Retina (tissue), 1 donor: Measurements from ENCODE around the gene CADM3.
A peak's percentile ranks its signal among the peaks of the same experiment; 100 is the strongest.

Source experiments
- DNase-seq: peaks from one replicate; pipeline ENCODE4 v3.0.0-alpha.2; 2016

CADM3 gene, protein sequence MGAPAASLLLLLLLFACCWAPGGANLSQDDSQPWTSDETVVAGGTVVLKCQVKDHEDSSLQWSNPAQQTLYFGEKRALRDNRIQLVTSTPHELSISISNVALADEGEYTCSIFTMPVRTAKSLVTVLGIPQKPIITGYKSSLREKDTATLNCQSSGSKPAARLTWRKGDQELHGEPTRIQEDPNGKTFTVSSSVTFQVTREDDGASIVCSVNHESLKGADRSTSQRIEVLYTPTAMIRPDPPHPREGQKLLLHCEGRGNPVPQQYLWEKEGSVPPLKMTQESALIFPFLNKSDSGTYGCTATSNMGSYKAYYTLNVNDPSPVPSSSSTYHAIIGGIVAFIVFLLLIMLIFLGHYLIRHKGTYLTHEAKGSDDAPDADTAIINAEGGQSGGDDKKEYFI

DNA sequence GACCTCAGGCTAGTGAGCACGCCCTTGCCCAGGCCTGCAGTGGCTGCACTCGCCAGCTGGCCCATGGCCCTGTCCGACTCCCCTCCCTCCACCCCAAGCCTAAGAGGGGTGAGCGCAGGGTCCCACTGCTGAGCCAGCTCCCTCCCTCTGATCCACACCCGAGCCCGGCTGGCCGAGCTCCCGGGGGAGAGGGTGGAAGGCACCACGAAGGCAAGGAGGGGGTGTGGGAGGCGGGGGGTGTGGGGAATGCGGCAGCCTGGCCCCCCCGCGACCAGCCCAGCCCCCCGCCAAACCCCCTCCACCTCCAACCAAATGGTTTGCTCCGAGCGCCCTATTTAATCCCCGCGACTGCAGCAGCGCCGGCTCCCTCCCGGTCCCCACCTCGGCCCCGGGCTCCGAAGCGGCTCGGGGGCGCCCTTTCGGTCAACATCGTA lies at the start of gene CADM3:
Gene CADM3 (plus strand): TSS at position 362 of the 434 bp plus-strand sequence. CDS start 151 bp downstream, outside the sequence.
- peak; percentile 83 for DNase-seq

DNA sequence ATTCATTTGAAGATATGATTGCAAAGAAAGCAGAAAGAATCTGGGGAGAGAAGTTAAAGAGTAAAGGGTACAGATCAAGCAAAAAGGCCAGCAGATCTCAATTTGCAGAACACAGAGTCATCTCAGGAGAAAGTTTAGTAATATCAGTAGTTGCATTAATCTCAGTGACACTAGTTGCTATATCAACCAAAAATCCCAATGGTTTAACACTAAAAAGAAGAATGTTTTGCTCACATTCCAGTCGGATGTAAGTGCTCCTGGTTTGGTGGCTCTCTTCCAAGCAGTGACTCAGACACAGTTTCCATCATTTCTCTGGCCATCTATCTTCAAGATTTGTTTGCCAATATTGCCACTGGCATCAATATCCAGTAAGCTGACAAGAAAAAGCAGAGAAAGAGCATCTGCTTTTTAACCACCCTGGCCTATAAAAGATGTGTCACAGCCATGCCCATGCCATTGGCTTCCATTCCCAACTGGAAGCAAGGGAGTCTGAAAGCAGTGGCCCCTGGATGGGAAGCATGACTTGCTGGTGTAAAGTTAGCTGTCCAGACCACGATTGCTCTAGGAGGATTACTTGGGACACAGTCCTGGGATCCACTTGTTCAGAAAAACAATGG lies 49.3 kb upstream of the CADM3 start:
- DNase-seq = no peak

DNA sequence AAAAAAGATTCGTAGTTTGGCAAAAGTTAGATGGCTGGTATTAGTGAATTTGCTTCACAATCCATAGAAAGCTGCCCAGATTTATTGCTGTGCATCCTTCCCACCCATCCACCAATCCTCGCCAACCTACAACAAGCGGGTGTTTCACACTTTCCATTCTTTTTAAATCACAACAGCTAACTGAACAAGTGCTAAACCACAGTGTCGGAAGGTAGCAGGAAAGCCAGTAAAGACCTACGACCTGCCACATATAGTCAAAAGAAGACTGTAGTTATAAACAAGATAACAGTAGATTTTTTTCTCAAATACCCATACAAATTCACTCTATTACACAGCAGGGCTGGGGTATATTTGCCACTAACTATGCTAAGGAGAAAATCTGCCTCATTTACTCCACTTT lies 47.8 kb upstream of the CADM3 start:
- no peak for DNase-seq

DNA sequence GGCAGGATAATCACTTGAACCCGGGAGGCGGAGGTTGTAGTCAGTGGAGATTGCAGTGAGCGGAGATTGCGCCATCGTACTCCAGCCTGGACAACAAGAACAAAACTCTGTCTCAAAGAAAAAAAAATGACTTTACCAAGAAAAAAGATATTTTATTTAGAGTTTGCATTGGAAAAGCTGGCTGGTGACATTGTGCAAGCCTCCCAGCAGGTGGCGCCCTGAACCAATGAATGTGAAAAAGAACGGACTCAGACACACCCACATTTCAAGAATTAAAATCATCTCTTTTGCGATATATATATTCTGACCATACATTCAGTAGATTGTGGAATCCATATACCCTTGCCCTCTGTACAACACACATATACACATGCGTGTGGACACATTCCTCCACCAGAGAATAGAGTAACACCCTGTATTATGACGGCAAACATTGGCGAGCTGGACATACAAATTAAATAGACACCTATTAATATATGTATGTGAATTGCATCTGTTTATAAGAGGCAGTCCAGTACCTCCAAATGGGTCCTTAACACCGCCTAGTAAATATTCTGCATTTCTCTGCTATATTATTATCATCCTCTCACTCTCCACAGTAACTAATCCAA lies 39.0 kb upstream of the CADM3 start:
- DNase-seq = peak; percentile 64

DNA sequence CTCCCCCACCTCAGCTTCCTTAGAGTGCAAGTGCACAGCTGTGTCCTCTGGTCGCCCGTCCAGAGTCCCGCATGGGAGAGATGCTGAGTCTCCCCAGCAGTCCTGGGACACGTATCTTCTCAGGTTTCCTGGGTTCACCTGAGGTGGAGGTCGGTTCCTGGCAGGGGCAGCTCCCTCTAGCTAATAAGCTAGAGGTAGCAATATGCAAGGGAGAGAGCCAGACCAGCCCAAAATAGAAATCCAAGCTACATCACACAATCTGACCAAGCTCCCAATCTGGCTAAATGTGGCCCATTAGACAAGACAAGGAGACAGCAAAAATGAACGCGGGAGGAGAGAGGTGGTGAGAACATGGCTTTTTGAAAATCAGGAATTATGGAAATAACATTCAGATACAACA lies 30.9 kb upstream of the CADM3 start:
- DNase-seq = no peak

DNA sequence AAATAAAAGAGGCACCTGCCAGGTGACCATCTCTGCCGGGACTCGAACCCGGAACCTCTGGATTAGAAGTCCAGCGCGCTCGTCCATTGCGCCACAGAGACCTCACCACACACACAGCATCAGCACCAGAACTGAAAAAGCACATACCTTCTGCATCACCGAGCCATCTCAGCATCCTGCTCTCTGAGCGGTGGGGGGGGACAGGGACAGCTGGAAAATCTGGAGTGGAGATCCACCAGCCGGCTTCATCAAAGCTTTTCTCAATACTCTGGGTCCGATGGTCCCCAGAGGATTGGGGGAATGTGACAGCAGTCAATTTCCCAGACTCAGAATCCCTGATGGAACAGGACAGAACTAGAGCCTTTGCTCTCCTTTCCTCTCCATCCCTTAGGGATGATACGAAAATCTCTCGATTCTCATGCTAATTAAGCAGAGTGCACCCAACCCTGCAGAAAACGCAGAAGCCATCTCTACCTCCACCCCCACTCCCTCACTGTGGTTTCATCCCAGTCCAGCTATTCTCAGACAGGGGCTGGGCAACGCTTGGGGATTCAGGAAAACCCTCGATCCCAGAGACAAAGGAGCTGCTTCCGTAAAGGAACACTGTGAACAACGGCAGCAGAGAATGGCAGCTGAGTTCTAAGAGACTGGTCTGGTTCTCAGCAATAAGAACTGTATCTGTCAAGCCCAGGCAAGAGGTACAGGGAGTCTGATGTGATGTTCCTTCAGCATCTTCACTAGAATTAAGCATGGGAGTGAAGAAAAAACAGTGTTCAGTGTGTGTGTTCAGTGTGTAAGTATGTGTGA lies 29.6 kb upstream of the CADM3 start:
- DNase-seq = peak; percentile 96

DNA sequence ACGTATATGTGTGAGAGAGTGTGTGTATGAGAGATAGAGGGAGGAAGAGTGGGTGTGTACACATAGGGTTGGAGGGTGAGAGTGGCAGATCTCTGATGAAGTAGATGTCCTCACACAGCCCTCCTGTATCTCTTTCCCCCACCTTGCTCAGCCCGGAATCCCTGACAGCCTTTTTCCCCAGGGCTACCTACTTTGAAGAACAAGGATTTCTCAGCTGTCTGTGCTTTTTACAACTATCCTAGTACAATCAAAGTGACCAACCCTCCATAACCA lies 29.1 kb upstream of the CADM3 start:
- DNase-seq = no peak

DNA sequence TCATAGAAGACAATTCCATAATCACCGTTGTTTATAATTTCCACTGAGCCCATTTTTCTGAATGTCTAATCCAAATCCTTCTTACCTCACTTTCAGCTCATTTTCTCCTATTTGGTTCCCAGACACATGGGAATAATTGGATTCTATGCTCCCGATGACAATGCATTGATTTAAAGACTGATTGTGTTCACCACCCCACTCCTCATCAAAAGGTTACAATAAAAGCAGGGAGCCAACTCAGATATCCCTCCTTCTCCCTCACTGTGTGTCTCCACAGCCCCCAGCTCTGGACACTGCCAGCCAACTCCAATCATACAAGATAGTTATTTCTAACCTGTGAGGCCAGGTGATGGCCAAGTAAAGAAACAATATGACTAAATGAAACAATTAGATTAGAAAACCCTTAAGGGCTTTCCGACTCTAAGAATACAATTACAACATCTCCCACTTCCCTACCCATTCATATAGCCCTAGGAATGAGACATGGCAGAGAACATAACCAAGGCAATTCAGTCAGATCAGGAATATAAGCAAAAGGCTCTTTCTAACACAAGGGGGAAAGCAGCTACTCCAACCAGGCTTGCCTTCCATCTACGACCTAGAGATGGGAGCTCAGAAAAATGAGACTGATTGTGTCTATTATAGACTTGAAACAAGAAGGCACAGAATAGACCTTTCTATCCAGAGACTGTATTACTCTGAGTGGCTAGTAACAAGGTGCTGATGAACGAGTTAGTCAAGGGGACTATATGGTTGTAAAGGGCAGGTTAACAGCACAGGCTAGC lies 28.5 kb upstream of the CADM3 start:
- peak; percentile 8 for DNase-seq

DNA sequence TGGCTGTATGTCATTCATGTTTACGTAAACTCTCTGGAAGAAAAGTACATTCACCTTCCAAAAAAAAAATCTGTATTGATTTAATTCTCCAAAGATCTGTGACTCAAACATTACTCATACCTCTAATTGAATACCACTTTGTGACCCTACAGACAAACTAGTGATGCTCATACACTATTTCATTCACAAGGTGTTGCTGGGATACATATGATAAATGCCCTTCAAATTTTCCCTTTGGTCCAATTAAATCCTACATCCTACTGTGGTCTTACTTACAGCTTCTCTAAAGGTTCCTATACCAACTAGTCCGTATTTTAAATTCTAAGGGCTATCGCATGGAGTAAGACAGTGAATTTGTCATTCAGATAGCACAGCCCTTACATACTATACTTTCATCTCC lies 26.8 kb upstream of the CADM3 start:
- DNase-seq = no peak

DNA sequence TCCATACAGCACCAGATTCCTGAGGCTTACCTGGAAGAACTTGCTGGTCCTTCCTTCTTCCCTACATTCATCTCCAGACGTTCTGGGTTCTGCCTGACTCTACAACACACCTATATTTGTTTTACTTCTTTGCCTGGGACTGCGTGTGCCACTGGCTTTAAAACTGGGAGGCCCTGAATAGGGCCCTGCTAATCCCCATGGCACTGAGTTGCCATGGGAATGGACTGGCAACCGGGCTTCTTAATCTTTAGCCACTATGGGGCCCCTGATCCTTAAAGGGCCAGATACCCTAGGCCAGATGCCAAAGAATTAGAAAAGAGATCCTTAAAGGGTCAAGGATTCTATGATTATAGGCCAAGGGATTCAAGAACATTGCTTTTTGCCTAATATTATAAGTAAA lies 24.4 kb upstream of the CADM3 start:
- DNase-seq = no peak

DNA sequence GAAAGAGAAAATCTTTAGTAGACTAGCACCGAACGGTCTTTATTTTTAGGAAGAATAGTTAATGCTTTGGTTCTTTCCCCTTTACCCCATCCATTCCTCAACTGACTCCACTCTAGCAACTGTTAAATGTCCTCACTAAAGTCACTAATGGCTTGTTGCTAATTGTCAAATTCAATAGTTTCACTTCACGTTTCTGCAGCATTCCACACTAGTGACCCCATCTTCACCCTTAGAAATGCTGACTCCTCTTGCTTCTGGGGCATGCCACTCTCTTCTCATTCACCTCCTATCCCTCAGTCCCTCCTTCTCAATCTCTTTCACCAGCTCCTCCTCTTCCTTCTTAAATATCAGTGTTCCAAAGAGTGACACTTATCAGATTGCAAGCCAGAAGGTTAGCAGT lies 19.4 kb upstream of the CADM3 start:
- no peak for DNase-seq

DNA sequence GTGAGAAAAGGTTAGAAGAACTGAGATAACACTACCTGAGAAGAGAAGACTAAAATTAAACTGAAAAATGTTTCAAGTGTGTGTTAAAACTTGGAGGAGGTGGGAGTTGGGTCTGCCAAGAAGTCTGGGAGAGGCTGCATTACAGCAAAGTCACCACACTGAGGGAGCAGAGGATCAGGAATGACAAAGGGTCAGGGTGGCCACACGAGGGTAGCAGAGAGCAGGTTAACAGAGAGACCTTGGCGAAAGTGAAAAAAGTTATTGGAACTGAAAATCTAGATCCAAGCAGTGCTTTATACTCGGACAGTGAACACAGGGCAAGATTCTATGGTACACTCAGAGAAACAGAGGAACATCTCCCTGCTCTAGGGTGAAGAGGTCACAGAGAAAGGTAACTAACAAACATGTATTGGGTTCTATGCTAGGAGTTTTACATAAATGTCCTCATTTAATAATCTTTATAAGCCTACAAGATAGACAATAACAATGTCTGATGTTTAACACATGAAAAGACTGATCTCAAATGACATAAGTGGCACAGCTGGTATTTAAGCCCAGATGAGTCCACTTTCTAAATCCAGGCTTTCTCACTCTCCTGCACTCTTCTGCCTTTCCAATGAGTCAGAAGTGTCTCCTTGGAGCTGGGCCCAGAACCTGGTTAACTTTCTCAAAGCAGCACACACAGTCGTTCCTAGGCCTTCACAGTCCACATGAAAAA lies 10.3 kb upstream of the CADM3 start:
- peak; percentile 79 for DNase-seq

DNA sequence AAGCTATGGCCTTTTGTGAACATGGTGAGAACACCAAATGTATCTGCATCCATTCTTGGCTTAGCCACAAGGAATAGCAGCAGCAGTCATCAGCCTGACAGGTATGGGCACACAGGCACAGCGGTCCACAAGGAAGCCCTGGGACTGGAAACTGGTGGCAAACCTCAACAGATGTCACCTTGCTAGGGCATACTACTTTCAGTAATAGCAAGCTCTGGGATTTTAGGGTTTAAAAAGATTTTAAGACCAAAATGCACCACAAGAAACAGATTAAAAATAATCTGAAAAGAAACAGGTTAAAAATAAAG lies 9.7 kb upstream of the CADM3 start:
- DNase-seq = no peak

DNA sequence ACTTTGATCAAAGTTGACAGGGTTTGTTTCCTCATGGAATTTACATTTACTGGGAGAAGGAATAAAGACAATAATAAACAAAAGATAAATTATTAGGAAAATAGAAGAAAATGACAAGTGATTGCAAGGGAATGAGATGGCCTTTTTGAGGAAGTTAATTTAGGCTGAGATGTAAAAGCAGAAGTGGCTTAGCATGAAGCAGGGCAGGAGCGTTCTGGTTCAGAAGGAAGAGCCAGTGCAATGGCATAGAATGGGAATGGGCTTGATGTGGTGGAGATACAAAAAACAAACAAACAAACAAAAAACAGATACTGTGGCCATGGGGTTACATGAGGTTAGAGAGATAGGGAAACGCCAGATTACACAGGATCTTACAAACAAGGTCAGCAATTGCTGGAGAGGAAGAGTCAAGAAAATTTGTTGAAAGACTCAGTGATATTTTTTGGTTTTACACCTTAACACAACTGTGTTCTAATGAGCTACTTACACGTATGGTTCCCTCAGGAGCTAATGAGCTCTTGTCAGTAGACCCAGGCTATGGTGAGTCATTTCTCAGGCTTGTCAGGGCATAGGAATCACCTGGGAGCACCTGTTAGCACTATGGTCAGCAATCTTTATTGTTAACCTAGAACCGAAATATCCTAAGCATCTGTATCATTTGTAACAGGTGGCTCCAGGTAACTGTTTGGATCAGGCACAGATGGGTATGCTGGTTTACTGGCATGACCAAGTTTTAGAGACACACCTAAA lies 8.7 kb upstream of the CADM3 start:
- DNase-seq = no peak

DNA sequence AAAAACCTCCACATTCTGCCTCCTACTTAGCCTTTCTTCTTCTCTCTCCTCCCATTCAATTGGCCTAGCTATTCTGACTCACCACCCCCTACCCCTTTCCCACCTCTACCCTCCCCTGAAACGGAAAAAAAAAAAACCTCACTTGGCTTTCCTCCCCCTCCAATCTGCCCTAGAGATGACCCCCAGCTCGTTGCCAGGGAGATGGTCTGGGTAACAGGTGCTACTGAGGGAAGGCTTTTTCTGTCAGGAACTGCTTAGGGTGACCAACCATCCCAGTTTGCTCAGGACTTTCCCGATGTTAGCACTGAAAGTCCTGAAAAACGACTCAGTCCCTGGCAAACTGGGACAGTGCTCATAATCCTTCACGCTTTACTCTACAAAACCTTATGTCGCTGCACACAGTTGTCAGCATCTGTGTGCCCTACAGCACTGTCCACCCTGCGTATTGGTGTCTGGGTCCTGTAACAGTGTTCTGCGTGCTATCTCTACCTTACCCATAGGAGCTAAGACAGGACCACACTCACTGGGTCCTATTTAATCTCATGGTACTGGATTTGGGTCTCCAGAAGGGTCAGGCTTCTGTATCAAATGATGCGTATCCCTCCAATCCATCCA lies 7.7 kb upstream of the CADM3 start:
- DNase-seq = peak; percentile 72

DNA sequence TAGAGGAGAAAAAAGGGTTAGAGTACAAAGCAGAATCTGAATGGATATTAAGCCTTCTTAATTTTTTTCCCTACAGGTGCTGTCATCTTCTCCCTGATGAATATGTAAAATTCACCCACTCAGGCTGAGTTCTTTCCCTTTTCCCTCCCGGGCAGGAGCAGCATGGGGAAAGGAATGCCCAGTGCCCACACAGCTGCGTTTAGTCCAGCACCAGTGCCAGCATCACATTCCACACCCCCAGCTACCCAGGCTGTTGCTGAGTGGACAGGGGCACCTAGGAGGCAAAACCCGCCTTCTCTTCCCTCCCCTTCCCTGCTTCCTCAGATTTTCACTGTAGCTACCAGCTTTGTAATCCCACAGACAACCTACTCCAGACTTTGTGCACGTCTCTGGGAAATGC lies 3.4 kb upstream of the CADM3 start:
- DNase-seq = no peak

DNA sequence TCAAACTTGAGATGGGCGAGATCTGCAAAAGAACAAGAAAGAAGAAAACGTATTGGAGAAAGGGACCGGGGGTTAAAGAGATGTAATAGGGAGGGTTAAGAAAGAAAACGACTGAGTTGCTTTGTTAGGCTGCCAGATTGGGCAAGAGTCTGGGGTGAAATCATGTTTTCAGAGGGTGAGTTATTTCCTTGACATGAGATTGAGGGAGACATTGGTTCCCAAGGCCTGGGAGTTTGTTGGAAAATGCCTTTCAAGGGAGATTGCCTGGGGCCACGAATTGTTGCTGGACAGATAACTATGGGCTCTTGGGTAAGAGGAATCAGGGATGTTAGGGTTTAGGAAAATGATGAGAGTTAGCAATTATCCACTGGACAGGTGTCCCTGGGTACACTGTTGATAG lies 776 bp upstream of the CADM3 start:
- no peak for DNase-seq

DNA sequence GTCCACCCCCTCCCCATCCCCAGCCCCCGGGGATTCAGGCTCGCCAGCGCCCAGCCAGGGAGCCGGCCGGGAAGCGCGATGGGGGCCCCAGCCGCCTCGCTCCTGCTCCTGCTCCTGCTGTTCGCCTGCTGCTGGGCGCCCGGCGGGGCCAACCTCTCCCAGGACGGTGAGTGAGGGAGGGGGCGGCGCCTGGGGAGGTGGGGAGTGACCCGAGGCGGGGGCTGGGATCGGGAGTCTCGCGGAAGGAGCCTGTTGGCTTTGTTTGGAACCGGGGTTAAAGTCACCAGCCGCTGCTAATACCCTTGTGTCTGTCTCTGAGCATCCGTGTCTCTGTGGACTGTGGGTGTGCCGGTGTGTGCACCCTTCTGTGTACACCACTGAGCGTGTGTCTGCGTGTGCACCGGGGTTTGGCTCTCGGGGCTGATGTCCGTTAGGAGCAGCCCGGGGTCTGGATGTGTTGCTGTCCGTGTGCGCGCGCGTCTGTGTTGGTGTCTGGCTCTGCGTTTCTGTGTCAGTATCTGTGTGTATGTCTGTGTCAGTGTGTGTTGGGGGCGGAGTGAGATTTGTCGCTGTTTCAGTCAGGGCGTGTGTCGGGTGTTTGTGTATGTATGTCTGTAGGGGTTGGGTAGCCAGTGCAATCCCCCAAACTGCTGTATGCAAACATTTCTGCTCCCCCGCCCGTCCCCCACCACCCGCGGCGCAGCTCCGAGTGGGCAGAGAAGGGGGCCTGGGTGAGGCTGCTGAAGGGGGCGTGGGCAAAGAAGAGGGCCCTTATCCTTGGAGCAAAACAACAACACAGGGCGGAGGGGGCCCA lies 480 bp downstream of the CADM3 start:
- DNase-seq = peak; percentile 87

DNA sequence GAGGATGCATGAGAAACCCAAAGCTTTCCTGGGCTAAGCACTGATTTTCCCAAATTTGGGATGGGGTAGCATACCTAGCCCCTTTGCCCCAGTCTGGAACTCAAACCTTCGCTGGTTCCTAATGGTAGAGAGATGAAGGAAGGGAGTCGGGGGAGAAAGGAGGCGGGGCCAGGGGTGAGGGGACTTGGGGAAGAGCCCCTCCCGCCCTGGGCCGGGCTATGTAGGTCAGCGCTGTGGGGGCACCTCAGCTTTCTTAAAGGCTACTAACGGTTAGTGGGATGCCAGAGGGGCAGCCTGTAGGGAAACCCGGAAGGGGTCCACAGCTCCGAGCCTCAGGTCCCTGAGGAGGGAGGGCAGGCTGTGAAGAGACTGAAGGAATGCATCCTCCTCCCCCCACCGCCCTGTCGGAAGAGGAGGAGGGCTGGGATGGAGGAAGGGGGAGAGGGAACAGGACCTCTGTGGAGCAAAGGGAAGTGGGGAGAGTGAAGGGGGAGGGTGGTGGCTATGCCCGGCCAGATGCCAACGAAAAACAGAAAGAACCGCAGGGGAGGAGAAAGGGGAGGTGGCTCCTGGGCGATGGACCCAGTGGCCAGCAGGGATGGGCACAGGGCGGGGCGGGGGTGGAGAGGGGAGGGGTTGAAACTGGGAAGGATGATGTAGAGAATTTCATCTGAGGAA lies 1.3 kb downstream of the CADM3 start:
- DNase-seq = peak; percentile 84

DNA sequence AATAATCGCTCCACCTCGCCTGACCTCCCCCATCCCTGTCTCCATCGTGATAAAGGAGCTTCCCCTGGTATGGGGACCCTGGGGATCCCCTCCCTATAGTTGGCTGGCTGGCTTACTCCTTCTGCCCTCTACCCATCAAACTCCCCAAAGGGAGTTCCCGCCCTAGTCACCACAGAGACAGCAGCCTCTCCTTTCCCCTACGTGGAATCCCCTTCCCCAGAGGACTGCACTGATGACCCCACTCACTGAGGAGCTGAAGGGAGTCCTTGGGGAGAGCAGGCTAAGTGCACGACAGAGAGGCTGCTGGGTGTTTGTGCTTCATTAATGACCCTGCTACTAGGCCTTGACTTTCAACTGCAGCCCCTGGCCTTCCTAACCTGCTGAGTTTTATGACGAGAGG lies 1.9 kb downstream of the CADM3 start:
- DNase-seq = peak; percentile 56
